ENCODE results near the gene LRIT1. TPM values are rescaled to one million over a fixed set of nuclear protein-coding genes. Genes with fewer than 3 reads are reported as not detected.

LRIT1 gene
- total and polyA plus RNA-seq, 9 donors = not detected

DNA sequence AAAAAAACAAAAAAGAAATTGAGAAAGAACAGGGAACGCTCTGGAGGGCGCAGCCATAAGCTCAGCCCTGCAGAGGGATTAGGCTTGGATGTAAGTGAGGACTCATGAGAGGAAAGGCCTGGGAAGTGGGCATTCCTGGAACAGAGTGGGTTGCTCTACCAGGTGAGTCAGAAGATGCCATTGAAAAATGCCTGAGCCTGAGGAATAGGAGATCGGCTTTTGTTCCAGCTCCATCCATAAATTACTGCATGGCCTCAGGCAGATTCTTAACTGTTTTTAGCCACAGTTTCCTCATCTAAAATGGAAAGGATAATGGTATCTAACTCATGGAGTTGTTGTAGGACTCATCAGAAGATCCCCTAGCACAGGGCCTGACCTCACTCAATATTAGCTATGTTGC is 2.4 kb upstream of the LRIT1 start:
- Histone ChIP-seq H3K4me3 (no peak overlapping the region), H3K4me1 (ENCODE audit: insufficient read depth) (no peaks in the 10 kb centered on the region), H3K27me3 (no peaks in the 10 kb centered on the region), H3K9me3 (no peaks in the 10 kb centered on the region), H3K36me3 (no peaks in the 10 kb centered on the region), H3K27ac (no peak overlapping the region)
- 89 to 92% (median 91%) methylated on average over 3 of the region's 3 CpGs for WGBS, 3 donors
- DNase-seq = no peak
- TF ChIP-seq EP300 (IDR thresholded peaks at IDR 0.05) (no peak), POLR2A (IDR thresholded peaks at IDR 0.05) (no peak)
- TF ChIP-seq, protein P1, sequence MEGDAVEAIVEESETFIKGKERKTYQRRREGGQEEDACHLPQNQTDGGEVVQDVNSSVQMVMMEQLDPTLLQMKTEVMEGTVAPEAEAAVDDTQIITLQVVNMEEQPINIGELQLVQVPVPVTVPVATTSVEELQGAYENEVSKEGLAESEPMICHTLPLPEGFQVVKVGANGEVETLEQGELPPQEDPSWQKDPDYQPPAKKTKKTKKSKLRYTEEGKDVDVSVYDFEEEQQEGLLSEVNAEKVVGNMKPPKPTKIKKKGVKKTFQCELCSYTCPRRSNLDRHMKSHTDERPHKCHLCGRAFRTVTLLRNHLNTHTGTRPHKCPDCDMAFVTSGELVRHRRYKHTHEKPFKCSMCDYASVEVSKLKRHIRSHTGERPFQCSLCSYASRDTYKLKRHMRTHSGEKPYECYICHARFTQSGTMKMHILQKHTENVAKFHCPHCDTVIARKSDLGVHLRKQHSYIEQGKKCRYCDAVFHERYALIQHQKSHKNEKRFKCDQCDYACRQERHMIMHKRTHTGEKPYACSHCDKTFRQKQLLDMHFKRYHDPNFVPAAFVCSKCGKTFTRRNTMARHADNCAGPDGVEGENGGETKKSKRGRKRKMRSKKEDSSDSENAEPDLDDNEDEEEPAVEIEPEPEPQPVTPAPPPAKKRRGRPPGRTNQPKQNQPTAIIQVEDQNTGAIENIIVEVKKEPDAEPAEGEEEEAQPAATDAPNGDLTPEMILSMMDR (IDR thresholded peaks at IDR 0.05) = no peak
- intact Hi-C loops (cut with DNase I) = no loop called here

DNA sequence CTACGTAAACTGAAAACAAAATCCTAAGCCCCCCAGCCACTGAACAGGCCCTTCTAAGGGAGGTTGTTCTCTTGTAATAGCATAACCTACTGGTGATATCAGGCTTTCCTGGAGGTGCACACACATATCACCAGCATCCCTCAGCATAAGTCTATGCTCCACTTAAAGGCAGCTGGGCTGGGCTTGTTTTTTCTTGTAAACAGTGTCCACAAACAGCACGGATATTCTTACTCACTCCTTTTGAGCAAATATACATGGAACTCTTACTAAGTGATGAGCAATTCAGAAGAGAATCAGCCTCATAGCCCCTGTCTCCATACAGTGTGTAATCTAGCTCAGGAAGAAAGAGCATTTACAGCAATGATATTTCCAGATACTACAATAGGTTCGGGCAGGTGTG is 2.4 kb downstream of the LRIT1 start:
- no peak overlapping the region for H3K27ac ChIP-seq
- DNase-seq = no peak
- no peaks in the 10 kb centered on the region for H3K36me3 ChIP-seq
- no peak for TF ChIP-seq POLR2A (IDR thresholded peaks at IDR 0.05)
- no peak for TF ChIP-seq EP300 (IDR thresholded peaks at IDR 0.05)
- TF ChIP-seq, protein P1 (IDR thresholded peaks at IDR 0.05) = no peak
- H3K27me3 ChIP-seq = no peaks in the 10 kb centered on the region
- no peaks in the 10 kb centered on the region for H3K9me3 ChIP-seq
- WGBS, 3 donors = 81 to 85% (median 83%) methylated on average over 3 of the region's 3 CpGs
- no peak overlapping the region for H3K4me3 ChIP-seq
- intact Hi-C loops (cut with DNase I) = no loop called here
- no peaks in the 10 kb centered on the region for H3K4me1 ChIP-seq (ENCODE audit: insufficient read depth)

DNA sequence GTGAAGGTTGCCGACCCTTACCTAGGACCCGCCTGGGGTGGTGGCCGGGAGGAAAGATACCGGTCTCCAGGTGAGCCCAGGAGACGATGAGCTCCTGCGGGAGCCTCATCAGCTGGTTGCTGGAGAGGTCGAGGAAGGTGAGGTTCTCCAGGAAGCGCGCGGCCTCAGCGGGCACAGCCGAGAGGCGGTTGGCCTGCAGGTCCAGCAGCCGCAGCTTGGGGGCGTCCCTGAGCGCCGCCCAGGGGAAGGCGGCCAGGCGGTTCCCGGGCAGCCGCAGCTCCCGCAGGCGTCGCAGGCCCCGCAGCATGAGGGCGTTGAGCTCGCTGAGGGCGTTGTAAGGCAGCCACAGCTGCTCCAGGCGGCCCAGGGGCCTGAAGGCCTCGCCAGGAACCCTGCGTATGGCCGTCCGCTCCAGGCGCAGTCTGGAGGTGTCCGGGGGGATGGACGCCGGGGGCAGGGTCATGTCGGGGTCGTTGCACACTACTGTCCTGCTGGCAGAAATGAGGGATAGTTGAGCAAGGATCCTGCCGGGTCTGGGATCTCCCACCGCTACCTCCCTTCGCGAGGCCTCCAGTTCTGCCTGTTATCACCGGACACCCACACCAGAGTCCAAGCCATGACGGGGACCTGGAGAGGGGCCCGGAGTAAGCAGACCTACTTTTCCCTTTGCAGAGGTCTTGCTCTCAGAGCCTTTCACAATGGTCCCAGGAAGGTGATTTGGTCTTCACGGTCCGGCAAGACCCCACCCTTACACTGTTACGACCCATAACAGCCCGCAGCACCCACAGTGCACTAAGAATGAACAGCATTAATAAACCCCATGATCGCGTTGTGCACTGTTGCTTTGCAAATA is 3.9 kb downstream of the LRIT1 start:
- TF ChIP-seq, protein P1 (IDR thresholded peaks at IDR 0.05) = no peak
- no peak for TF ChIP-seq EP300 (IDR thresholded peaks at IDR 0.05)
- TF ChIP-seq POLR2A (IDR thresholded peaks at IDR 0.05) = no peak
- 38 to 61% (median 40%) methylated on average over 39 to 52 of the region's 52 CpGs for WGBS, 3 donors

DNA sequence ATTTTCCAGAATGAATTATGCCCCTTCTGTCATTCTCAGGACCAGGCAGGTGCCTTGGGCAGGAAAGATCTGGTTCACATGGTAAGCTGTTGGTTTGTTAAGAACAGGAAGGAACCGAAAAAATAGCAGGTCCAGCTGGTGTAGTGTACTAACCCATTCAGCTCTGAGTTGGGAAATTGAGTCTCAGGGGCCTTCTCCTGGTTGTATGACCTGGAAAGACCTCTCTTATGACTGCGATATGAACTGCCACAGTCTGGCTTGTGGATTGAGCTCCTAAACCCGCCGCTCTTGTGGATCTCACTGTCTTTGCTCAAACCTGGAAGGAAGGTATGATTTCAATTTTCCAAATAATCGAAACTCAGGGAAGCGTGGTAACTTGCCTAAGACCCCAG is 4.5 kb downstream of the LRIT1 start:
- Histone ChIP-seq H3K27ac (no peak overlapping the region), H3K9me3 (no peaks in the 10 kb centered on the region), H3K36me3 (no peaks in the 10 kb centered on the region), H3K4me1 (ENCODE audit: insufficient read depth) (no peaks in the 10 kb centered on the region), H3K4me3 (no peak overlapping the region), H3K27me3 (no peaks in the 10 kb centered on the region)
- 86 to 92% (median 87%) methylated on average over 6 of the region's 6 CpGs for WGBS, 3 donors
- intact Hi-C loops (cut with DNase I) = no loop called here
- DNase-seq = no peak
- TF ChIP-seq EP300 (IDR thresholded peaks at IDR 0.05) (no peak), POLR2A (IDR thresholded peaks at IDR 0.05) (no peak)
- TF ChIP-seq, protein P1 (IDR thresholded peaks at IDR 0.05) = no peak

More for the DNA sequence above, 3.9 kb downstream of the LRIT1 start:
- H3K27ac ChIP-seq = no peak overlapping the region
- no peaks in the 10 kb centered on the region for H3K4me1 ChIP-seq (ENCODE audit: insufficient read depth)
- intact Hi-C loops (cut with DNase I) = no loop called here
- no peaks in the 10 kb centered on the region for H3K9me3 ChIP-seq
- H3K27me3 ChIP-seq = no peaks in the 10 kb centered on the region
- H3K36me3 ChIP-seq = no peaks in the 10 kb centered on the region
- DNase-seq = no peak
- H3K4me3 ChIP-seq = no peak overlapping the region

Data from ovary (tissue), 9 donors.